DOHH2 (cell line): ENCODE data around the gene AMZ1.

Source experiments
- EZH2phosphoT487 ChIP-seq: fragments of 200-600 bp; sonication (generic); IDR thresholded peaks from 2 replicates; pipeline ENCODE4 v1.6.1; 2017; ENCODE audit warnings: borderline replicate concordance, mild to moderate bottlenecking, antibody characterized with exemption, low read length, moderate library complexity, mixed read lengths
- TF ChIP-seq, protein P1 (sequence below): fragments of 200-600 bp; sonication (generic); IDR thresholded peaks from one replicate; pipeline ENCODE4 v1.5.1; 2014; ENCODE audit warnings: antibody characterized with exemption, mild to moderate bottlenecking, low read depth, low read length; ENCODE audit not compliant: poor library complexity, severe bottlenecking

DNA sequence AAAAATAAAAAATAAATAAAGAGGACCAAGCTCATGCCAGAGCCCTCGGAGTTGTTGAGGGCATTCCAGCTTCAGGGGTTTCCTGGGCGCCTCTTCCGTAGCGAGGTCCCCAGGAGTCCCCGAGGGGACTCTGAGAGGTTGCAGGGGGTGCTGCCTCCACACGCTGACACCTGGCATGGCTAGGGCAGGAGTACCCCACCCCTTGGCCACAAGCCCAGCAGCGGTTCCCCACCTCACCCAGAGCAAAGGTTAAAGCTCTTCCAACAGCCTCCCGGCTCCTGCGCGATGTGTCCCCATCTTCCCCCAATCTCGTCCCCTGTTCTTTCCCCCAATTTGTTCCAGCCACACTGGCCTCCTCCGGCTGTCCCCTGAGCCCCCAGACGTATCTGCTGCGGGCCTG lies 4.5 kb downstream of the AMZ1 start:
- TF ChIP-seq, protein P1, sequence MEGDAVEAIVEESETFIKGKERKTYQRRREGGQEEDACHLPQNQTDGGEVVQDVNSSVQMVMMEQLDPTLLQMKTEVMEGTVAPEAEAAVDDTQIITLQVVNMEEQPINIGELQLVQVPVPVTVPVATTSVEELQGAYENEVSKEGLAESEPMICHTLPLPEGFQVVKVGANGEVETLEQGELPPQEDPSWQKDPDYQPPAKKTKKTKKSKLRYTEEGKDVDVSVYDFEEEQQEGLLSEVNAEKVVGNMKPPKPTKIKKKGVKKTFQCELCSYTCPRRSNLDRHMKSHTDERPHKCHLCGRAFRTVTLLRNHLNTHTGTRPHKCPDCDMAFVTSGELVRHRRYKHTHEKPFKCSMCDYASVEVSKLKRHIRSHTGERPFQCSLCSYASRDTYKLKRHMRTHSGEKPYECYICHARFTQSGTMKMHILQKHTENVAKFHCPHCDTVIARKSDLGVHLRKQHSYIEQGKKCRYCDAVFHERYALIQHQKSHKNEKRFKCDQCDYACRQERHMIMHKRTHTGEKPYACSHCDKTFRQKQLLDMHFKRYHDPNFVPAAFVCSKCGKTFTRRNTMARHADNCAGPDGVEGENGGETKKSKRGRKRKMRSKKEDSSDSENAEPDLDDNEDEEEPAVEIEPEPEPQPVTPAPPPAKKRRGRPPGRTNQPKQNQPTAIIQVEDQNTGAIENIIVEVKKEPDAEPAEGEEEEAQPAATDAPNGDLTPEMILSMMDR: no peak
- no peak for TF ChIP-seq EZH2phosphoT487
